HAP-1 (cell line): ENCODE measurements around the gene PSRC1.

ENCODE experiments used
- DNase-seq, 2 experiments: peaks; one replicate each; pipeline ENCODE4 v3.0.0-alpha.2; 2016 to 2020; ENCODE audit warnings: low spot score in 2 of 2
- H3K27me3 ChIP-seq: fragments of 250-450 bp; sonication (Bioruptor Pico); 2 replicates; pipeline ENCODE4 v1.5.1; 2020; ENCODE audit warnings: low read depth, mild to moderate bottlenecking, moderate library complexity
- H3K36me3 ChIP-seq: fragments of 250-450 bp; sonication (Bioruptor Pico); replicated peaks from 2 replicates; pipeline ENCODE4 v1.5.1; 2020; ENCODE audit warnings: mild to moderate bottlenecking
- H3K4me1 ChIP-seq: fragments of 250-450 bp; sonication (Bioruptor Pico); 2 replicates; pipeline ENCODE4 v1.5.1; 2020; ENCODE audit warnings: mild to moderate bottlenecking
- H3K4me3 ChIP-seq: fragments of 250-450 bp; sonication (Bioruptor Pico); 2 replicates; pipeline ENCODE4 v1.5.1; 2020; ENCODE audit warnings: mild to moderate bottlenecking, moderate library complexity
- H3K9me3 ChIP-seq: fragments of 250-450 bp; sonication (Bioruptor Pico); 2 replicates; pipeline ENCODE4 v1.5.1; 2020; ENCODE audit warnings: mild to moderate bottlenecking, moderate library complexity
- in situ Hi-C: fragments of 300-500 bp; cut with MboI; formaldehyde crosslinking; loops from 3 replicates; pipeline ENCODE4 v1.14.3; 2020; ENCODE audit warnings: low sequenced_read_pairs, inconsistent platforms, mixed read lengths

The PSRC1 gene

DNA sequence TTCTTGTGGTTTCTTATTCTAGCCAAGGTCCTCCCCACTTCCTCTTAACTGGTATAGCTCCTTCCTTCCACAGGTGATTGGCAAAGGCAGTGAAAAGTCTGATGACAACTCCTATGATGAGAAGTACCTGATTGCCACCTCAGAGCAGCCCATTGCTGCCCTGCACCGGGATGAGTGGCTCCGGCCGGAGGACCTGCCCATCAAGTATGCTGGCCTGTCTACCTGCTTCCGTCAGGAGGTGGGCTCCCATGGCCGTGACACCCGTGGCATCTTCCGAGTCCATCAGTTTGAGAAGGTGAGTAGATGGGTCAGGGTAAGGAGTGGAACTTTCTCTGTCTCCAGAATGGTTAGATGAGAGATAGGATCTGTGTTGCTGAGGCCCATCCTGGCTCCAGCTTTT lies 47.8 kb downstream of the PSRC1 start:
- in situ Hi-C loops, result no loop called here

DNA sequence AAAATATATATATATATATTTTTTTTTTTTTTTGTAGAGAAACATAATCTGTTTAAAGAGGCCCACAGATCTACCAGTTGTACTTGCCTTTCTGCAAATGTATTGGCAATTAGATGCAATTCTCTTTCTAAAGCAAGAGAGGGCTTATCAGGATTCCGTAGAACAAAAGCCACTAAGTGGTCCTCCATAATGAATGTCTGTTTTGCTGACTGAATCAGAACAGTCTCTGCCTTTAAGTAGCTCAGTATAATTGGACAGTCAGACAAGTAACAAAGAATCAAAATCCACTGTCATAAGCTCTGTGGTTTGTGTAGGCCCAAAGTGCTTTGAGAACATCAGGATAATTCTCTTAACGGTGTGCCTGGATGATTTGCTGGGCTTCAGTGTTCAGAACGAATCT lies 51.9 kb downstream of the PSRC1 start:
- Histone ChIP-seq H3K36me3 (peaks cover 75% of the 10 kb centered on the region), H3K4me3 (no peak overlapping the region), H3K27me3 (no peaks in the 10 kb centered on the region), H3K9me3 (no peaks in the 10 kb centered on the region), H3K4me1 (peaks cover 34% of the 10 kb centered on the region)
- no peak for DNase-seq
- in situ Hi-C loops, result no loop called here

More for the DNA sequence above, 47.8 kb downstream of the PSRC1 start:
- no peaks in the 10 kb centered on the region for H3K27me3 ChIP-seq
- peaks cover 5% of the 10 kb centered on the region for H3K4me1 ChIP-seq
- no peak overlapping the region for H3K4me3 ChIP-seq
- no peaks in the 10 kb centered on the region for H3K9me3 ChIP-seq
- no peak for DNase-seq
- H3K36me3 ChIP-seq, result peaks cover 92% of the 10 kb centered on the region
